ENCODE measurements around the gene HYDIN.

Gene HYDIN

GRCh38 chr16:70766658-70767057, 463.9 kb downstream of the HYDIN start:
- TF ChIP-seq PATZ1 (CRISPR knock-in tag; IDR thresholded peaks at IDR 0.05; ENCODE audit: borderline replicate concordance) (no peak), TSHZ2 (CRISPR knock-in tag; IDR thresholded peaks at IDR 0.05) (no peak), GLIS3 (CRISPR knock-in tag; IDR thresholded peaks at IDR 0.05) (no peak), ZC3H10 (CRISPR knock-in tag; IDR thresholded peaks at IDR 0.05) (no peak), ZFP30 (CRISPR knock-in tag; IDR thresholded peaks at IDR 0.05) (no peak), SNAI2 (CRISPR knock-in tag; IDR thresholded peaks at IDR 0.05) (no peak), ZFP3 (CRISPR knock-in tag; IDR thresholded peaks at IDR 0.05) (no peak), CSRNP3 (CRISPR knock-in tag; IDR thresholded peaks at IDR 0.05) (no peak), TCF4 (CRISPR knock-in tag; IDR thresholded peaks at IDR 0.05; ENCODE audit: borderline replicate concordance) (no peak), RARB (CRISPR knock-in tag; IDR thresholded peaks at IDR 0.05) (no peak), PPARA (CRISPR knock-in tag; IDR thresholded peaks at IDR 0.05; ENCODE audit: borderline replicate concordance) (no peak), ARNTL (CRISPR knock-in tag; IDR thresholded peaks at IDR 0.05; ENCODE audit: borderline replicate concordance, low read depth) (no peak), BACH2 (CRISPR knock-in tag; IDR thresholded peaks at IDR 0.05; ENCODE audit: borderline replicate concordance) (no peak), ZNF565 (CRISPR knock-in tag; conservative IDR thresholded peaks at IDR 0.05; ENCODE audit: low read depth) (no peak), ZNF70 (CRISPR knock-in tag; IDR thresholded peaks at IDR 0.05) (no peak), ISL1 (CRISPR knock-in tag; IDR thresholded peaks at IDR 0.05) (no peak), ESRRG (CRISPR knock-in tag; IDR thresholded peaks at IDR 0.05) (no peak), CSDC2 (CRISPR knock-in tag; IDR thresholded peaks at IDR 0.05) (no peak), OSR1 (CRISPR knock-in tag; IDR thresholded peaks at IDR 0.05) (no peak)
- ATAC-seq: no peak

GRCh38 chr16:70766176-70766575, 464.3 kb downstream of the HYDIN start:
- TF ChIP-seq ZNF565 (CRISPR knock-in tag; conservative IDR thresholded peaks at IDR 0.05; ENCODE audit: low read depth) (no peak), CREB5 (CRISPR knock-in tag; IDR thresholded peaks at IDR 0.05; ENCODE audit: low read depth) (no peak)
- no peak for ATAC-seq

GRCh38 chr16:70765491-70765890, 465.0 kb downstream of the HYDIN start:
- TF ChIP-seq GLIS3 (CRISPR knock-in tag; IDR thresholded peaks at IDR 0.05) (no peak), TSHZ2 (CRISPR knock-in tag; IDR thresholded peaks at IDR 0.05) (no peak), PPARA (CRISPR knock-in tag; IDR thresholded peaks at IDR 0.05; ENCODE audit: borderline replicate concordance) (no peak), ZC3H10 (CRISPR knock-in tag; IDR thresholded peaks at IDR 0.05) (no peak), TOX (CRISPR knock-in tag; IDR thresholded peaks at IDR 0.05; ENCODE audit: borderline replicate concordance) (no peak), TCF4 (CRISPR knock-in tag; IDR thresholded peaks at IDR 0.05; ENCODE audit: borderline replicate concordance) (no peak)
- ATAC-seq: no peak

Measured in SK-N-SH treated with all-trans-retinoic acid at 6 μM for 48 hours (cell line).